HepG2 (cell line): ENCODE data around the gene MEA1. TPM values are rescaled to one million over a fixed set of nuclear protein-coding genes. Genes with fewer than 3 reads are reported as not detected.

ENCODE experiments used
- GZF1 ChIP-seq: sonication (generic); formaldehyde crosslinking; IDR thresholded peaks from 2 replicates; pipeline ENCODE4 v1.5.1; 2020; ENCODE audit warnings: mild to moderate bottlenecking, missing genetic modification reagents
- LCORL ChIP-seq, 2 experiments: fragments of 450-650 bp in 1 of 2; sonication (generic) in 1 of 2; formaldehyde crosslinking in 1 of 2; IDR thresholded peaks; 2 replicates each; pipeline versions ENCODE4 v1.5.0 to v1.6.1; 2017 to 2020; ENCODE audit warnings: antibody characterized with exemption in 1 of 2, missing genetic modification reagents in 1 of 2
- MAZ ChIP-seq, 2 experiments: sonication (generic) in 1 of 2; formaldehyde crosslinking in 1 of 2; IDR thresholded peaks; 2 replicates each; pipeline versions ENCODE4 v1.5.0 to v1.6.1; 2012 to 2020; ENCODE audit warnings: low read depth in 2 of 2, mild to moderate bottlenecking in 2 of 2, borderline replicate concordance in 1 of 2, improper control_type of control experiment in 1 of 2, low read length in 1 of 2, missing genetic modification reagents in 1 of 2, moderate library complexity in 1 of 2
- MEIS2 ChIP-seq: sonication (generic); formaldehyde crosslinking; IDR thresholded peaks from 2 replicates; pipeline ENCODE4 v1.9.0; 2021; ENCODE audit warnings: mild to moderate bottlenecking, missing genetic modification reagents
- NFE2 ChIP-seq: sonication (generic); formaldehyde crosslinking; IDR thresholded peaks from 2 replicates; pipeline ENCODE4 v1.4.0; 2020; ENCODE audit warnings: missing genetic modification reagents
- NFKB2 ChIP-seq: sonication (generic); formaldehyde crosslinking; IDR thresholded peaks from 2 replicates; pipeline ENCODE4 v1.4.0; 2020; ENCODE audit warnings: missing genetic modification reagents, borderline replicate concordance
- NFKBIZ ChIP-seq: IDR thresholded peaks from 2 replicates; pipeline ENCODE4 v1.6.1; 2018; ENCODE audit warnings: missing genetic modification reagents, missing compliant biosample characterization
- SAFB2 ChIP-seq: sonication (generic); formaldehyde crosslinking; IDR thresholded peaks from 2 replicates; pipeline ENCODE4 v1.5.1; 2020; ENCODE audit warnings: missing genetic modification reagents, low read depth, mild to moderate bottlenecking, borderline replicate concordance
- SIX4 ChIP-seq: sonication (generic); formaldehyde crosslinking; IDR thresholded peaks from 2 replicates; pipeline ENCODE4 v1.4.0; 2020; ENCODE audit warnings: missing genetic modification reagents
- ZC3H4 ChIP-seq: sonication (generic); formaldehyde crosslinking; IDR thresholded peaks from 2 replicates; pipeline ENCODE4 v1.4.0; 2020; ENCODE audit warnings: missing genetic modification reagents, borderline replicate concordance
- ZFP36L2 ChIP-seq: sonication (generic); formaldehyde crosslinking; IDR thresholded peaks from 2 replicates; pipeline ENCODE4 v1.4.0; 2020; ENCODE audit warnings: missing genetic modification reagents
- ZFP37 ChIP-seq: sonication (generic); formaldehyde crosslinking; IDR thresholded peaks from 2 replicates; pipeline ENCODE4 v1.4.0; 2020; ENCODE audit warnings: missing genetic modification reagents, borderline replicate concordance
- ZFYVE20 ChIP-seq: sonication (generic); formaldehyde crosslinking; IDR thresholded peaks from 2 replicates; pipeline ENCODE4 v1.8.0; 2023; ENCODE audit warnings: low read depth, mild to moderate bottlenecking, moderate library complexity, missing genetic modification reagents, borderline replicate concordance
- ZNF180 ChIP-seq: sonication (generic); formaldehyde crosslinking; IDR thresholded peaks from 2 replicates; pipeline ENCODE4 v1.4.0; 2020; ENCODE audit warnings: low read depth, missing genetic modification reagents, borderline replicate concordance
- ZNF260 ChIP-seq: sonication (generic); formaldehyde crosslinking; IDR thresholded peaks from 2 replicates; pipeline ENCODE4 v1.4.0; 2020; ENCODE audit warnings: missing genetic modification reagents, low read depth, mild to moderate bottlenecking, borderline replicate concordance
- ZSCAN9 ChIP-seq: IDR thresholded peaks from 2 replicates; pipeline ENCODE4 v1.6.1; 2016; ENCODE audit warnings: borderline replicate concordance
- polyA plus RNA-seq, 8 experiments: library from polyadenylated mRNA; depleted of rRNA in 3 of 8; stranded (reverse) in 7 of 8; unstranded in 1 of 8; fragments of >200 nt; fragmentation: Illumina TruSeq in 4 of 8; extraction: Trizol in 4 of 8; gene quantifications; 2 replicates each; pipeline versions ENCODE4 v1.2.1 to v1.2.3, GENCODE V29; 2011 to 2016; ENCODE audit warnings: low read depth in 4 of 8, missing spikeins in 1 of 8, mixed read lengths in 1 of 8; ENCODE audit not compliant: insufficient read depth in 1 of 8
- total RNA-seq, 5 experiments: library from RNA; depleted of rRNA; stranded (reverse); fragments of >200 nt; fragmentation: Illumina TruSeq; extraction: Trizol; gene quantifications; 2 replicates each; pipeline ENCODE4 v1.2.3, GENCODE V29; 2016; ENCODE audit warnings: low read depth in 1 of 5
- TF ChIP-seq, protein P1 (sequence below): sonication (generic); formaldehyde crosslinking; IDR thresholded peaks from 2 replicates; pipeline ENCODE4 v1.9.0; 2021; ENCODE audit warnings: missing genetic modification reagents, borderline replicate concordance
- TF ChIP-seq, protein P2 (sequence below), 2 experiments: sonication (generic) in 1 of 2; formaldehyde crosslinking in 1 of 2; IDR thresholded peaks; 2 replicates each; pipeline versions ENCODE4 v1.5.1 to v1.6.1; 2011 to 2020; ENCODE audit warnings: borderline replicate concordance in 1 of 2, low read depth in 1 of 2, low read length in 1 of 2, mild to moderate bottlenecking in 1 of 2, missing genetic modification reagents in 1 of 2, moderate library complexity in 1 of 2
- TF ChIP-seq, protein P3 (sequence below): sonication (generic); formaldehyde crosslinking; IDR thresholded peaks from 2 replicates; pipeline ENCODE4 v1.4.0; 2020; ENCODE audit warnings: missing genetic modification reagents

Gene MEA1
- total and polyA plus RNA-seq, 2 of the 13 experiments (the other 11 are each of a cell fraction or from before 2014, with no cell fraction given) = 75.6 to 86.2 TPM

DNA sequence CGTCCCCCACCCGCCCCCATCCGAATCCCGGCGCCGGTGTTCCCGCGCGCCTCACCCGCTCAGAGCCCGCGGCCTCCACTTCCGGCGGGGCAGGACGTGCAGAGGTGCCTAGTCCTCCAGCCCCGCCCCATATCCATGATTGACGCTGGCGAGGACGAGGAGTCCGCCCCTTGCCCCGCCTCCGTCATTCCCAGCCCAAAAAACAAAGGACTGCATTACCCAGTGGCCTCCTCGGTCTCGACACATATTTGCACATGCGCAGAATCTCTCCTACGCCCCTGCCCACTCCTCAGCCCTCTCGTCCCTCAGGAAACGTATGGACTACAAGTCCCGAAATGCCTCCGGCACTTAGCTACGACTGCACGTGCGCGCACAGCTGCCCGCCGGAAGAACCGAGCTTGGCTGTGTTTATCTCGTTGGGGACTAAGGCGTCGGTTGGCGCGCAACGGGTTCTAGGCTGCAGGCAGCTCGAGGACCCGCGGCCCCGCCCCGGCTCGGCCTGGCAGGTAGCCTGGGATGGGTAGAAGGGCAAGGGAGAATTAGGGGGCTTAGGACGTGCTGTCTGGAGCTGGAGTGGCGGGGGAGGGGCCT is at the start of gene MEA1, which contains the start of gene KLHDC3 (continued):
- TF ChIP-seq MEIS2 (CRISPR knock-in tag) (no peak), NFKB2 (CRISPR knock-in tag) (peak; percentile 65; the same call in 1 of the 2 replicates), ZC3H4 (no peak), ZSCAN9 (CRISPR knock-in tag) (no peak; the same call in 1 of the 2 replicates), GZF1 (no peak), NFKBIZ (no peak; the same call in 1 of the 2 replicates), ZNF260 (CRISPR knock-in tag) (no peak), ZFP37 (no peak), SIX4 (CRISPR knock-in tag) (no peak; the same call in 1 of the 2 replicates), ZFP36L2 (no peak), MAZ (IDR thresholded peaks at IDR 0.05; ENCODE audit: borderline replicate concordance, low read depth, low read length) (peak; percentile 89), MAZ (CRISPR knock-in tag; IDR thresholded peaks at IDR 0.05; ENCODE audit: low read depth) (peak; percentile 80; the same call in 1 of the 2 replicates), SAFB2 (CRISPR knock-in tag) (peak; percentile 55; the same call in 1 of the 2 replicates), LCORL (IDR thresholded peaks at IDR 0.05) (peak; percentile 68; the same call in 1 of the 2 replicates), LCORL (CRISPR knock-in tag; IDR thresholded peaks at IDR 0.05) (peak; percentile 73; the same call in 1 of the 2 replicates), NFE2 (CRISPR knock-in tag) (no peak), ZFYVE20 (CRISPR knock-in tag) (no peak), ZNF180 (no peak)
- TF ChIP-seq, protein P1, sequence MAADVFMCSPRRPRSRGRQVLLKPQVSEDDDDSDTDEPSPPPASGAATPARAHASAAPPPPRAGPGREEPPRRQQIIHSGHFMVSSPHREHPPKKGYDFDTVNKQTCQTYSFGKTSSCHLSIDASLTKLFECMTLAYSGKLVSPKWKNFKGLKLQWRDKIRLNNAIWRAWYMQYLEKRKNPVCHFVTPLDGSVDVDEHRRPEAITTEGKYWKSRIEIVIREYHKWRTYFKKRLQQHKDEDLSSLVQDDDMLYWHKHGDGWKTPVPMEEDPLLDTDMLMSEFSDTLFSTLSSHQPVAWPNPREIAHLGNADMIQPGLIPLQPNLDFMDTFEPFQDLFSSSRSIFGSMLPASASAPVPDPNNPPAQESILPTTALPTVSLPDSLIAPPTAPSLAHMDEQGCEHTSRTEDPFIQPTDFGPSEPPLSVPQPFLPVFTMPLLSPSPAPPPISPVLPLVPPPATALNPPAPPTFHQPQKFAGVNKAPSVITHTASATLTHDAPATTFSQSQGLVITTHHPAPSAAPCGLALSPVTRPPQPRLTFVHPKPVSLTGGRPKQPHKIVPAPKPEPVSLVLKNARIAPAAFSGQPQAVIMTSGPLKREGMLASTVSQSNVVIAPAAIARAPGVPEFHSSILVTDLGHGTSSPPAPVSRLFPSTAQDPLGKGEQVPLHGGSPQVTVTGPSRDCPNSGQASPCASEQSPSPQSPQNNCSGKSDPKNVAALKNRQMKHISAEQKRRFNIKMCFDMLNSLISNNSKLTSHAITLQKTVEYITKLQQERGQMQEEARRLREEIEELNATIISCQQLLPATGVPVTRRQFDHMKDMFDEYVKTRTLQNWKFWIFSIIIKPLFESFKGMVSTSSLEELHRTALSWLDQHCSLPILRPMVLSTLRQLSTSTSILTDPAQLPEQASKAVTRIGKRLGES = no peak
- TF ChIP-seq, protein P2, sequence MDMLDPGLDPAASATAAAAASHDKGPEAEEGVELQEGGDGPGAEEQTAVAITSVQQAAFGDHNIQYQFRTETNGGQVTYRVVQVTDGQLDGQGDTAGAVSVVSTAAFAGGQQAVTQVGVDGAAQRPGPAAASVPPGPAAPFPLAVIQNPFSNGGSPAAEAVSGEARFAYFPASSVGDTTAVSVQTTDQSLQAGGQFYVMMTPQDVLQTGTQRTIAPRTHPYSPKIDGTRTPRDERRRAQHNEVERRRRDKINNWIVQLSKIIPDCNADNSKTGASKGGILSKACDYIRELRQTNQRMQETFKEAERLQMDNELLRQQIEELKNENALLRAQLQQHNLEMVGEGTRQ (IDR thresholded peaks at IDR 0.05; ENCODE audit: low read depth, low read length) = peak; percentile 73
- TF ChIP-seq, protein P2 (CRISPR knock-in tag; IDR thresholded peaks at IDR 0.05; ENCODE audit: borderline replicate concordance) = no peak
- TF ChIP-seq, protein P3, sequence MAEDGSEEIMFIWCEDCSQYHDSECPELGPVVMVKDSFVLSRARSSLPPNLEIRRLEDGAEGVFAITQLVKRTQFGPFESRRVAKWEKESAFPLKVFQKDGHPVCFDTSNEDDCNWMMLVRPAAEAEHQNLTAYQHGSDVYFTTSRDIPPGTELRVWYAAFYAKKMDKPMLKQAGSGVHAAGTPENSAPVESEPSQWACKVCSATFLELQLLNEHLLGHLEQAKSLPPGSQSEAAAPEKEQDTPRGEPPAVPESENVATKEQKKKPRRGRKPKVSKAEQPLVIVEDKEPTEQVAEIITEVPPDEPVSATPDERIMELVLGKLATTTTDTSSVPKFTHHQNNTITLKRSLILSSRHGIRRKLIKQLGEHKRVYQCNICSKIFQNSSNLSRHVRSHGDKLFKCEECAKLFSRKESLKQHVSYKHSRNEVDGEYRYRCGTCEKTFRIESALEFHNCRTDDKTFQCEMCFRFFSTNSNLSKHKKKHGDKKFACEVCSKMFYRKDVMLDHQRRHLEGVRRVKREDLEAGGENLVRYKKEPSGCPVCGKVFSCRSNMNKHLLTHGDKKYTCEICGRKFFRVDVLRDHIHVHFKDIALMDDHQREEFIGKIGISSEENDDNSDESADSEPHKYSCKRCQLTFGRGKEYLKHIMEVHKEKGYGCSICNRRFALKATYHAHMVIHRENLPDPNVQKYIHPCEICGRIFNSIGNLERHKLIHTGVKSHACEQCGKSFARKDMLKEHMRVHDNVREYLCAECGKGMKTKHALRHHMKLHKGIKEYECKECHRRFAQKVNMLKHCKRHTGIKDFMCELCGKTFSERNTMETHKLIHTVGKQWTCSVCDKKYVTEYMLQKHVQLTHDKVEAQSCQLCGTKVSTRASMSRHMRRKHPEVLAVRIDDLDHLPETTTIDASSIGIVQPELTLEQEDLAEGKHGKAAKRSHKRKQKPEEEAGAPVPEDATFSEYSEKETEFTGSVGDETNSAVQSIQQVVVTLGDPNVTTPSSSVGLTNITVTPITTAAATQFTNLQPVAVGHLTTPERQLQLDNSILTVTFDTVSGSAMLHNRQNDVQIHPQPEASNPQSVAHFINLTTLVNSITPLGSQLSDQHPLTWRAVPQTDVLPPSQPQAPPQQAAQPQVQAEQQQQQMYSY (CRISPR knock-in tag) = no peak
